HEK293 (cell line): ENCODE data around the gene SRCIN1.

ENCODE experiments used
- CTCF ChIP-seq: fragments of 450-650 bp; formaldehyde crosslinking; IDR thresholded peaks from 2 replicates; pipeline ENCODE4 v1.5.1; 2016; ENCODE audit warnings: missing biosample characterization, missing genetic modification characterization
- OVOL3 ChIP-seq: fragments of 450-650 bp; formaldehyde crosslinking; IDR thresholded peaks from 2 replicates; pipeline ENCODE4 v1.5.1; 2016; ENCODE audit warnings: missing biosample characterization, missing genetic modification characterization
- PRDM1 ChIP-seq: fragments of 450-650 bp; formaldehyde crosslinking; IDR thresholded peaks from 2 replicates; pipeline ENCODE4; 2016; ENCODE audit warnings: missing biosample characterization, missing genetic modification characterization
- REST ChIP-seq: fragments of 450-650 bp; formaldehyde crosslinking; IDR thresholded peaks from 2 replicates; pipeline ENCODE4 v1.5.1; 2016; ENCODE audit warnings: missing biosample characterization, missing genetic modification characterization
- SCRT2 ChIP-seq: fragments of 450-650 bp; formaldehyde crosslinking; IDR thresholded peaks from 2 replicates; pipeline ENCODE4 v1.5.1; 2016; ENCODE audit warnings: missing biosample characterization, missing genetic modification characterization
- TSHZ1 ChIP-seq: fragments of 450-650 bp; formaldehyde crosslinking; IDR thresholded peaks from 2 replicates; pipeline ENCODE4 v1.5.1; 2016; ENCODE audit warnings: missing biosample characterization, missing genetic modification characterization, borderline replicate concordance
- YY1 ChIP-seq: fragments of 450-650 bp; formaldehyde crosslinking; IDR thresholded peaks from 2 replicates; pipeline ENCODE4 v1.5.1; 2018; ENCODE audit warnings: missing biosample characterization, missing genetic modification characterization
- ZBTB11 ChIP-seq: fragments of 450-650 bp; formaldehyde crosslinking; conservative IDR thresholded peaks from 2 replicates; pipeline ENCODE4 v1.5.1; 2016; ENCODE audit warnings: low read depth, missing biosample characterization, missing genetic modification characterization
- ZIC2 ChIP-seq: fragments of 450-650 bp; formaldehyde crosslinking; IDR thresholded peaks from 2 replicates; pipeline ENCODE4 v1.5.1; 2016; ENCODE audit warnings: missing biosample characterization, missing genetic modification characterization
- ZNF148 ChIP-seq: fragments of 450-650 bp; formaldehyde crosslinking; IDR thresholded peaks from 2 replicates; pipeline ENCODE4 v1.5.0; 2017; ENCODE audit warnings: missing biosample characterization, missing genetic modification characterization, borderline replicate concordance
- ZNF449 ChIP-seq: fragments of 450-650 bp; formaldehyde crosslinking; IDR thresholded peaks from 2 replicates; pipeline ENCODE4 v1.5.1; 2017; ENCODE audit warnings: missing biosample characterization, mild to moderate bottlenecking, missing genetic modification characterization, moderate library complexity
- ZNF560 ChIP-seq: fragments of 450-650 bp; formaldehyde crosslinking; IDR thresholded peaks from 2 replicates; pipeline ENCODE4 v1.5.1; 2017; ENCODE audit warnings: missing biosample characterization, missing genetic modification characterization, borderline replicate concordance
- ZSCAN5A ChIP-seq: fragments of 450-650 bp; formaldehyde crosslinking; IDR thresholded peaks from 2 replicates; pipeline ENCODE4 v1.5.1; 2016; ENCODE audit warnings: missing biosample characterization, missing genetic modification characterization

GRCh38 chr17:38572669-38573365 is 32.9 kb downstream of the SRCIN1 start:
- TF ChIP-seq ZBTB11 (tag by site-specific recombination) (no peak), CTCF (tag by site-specific recombination) (no peak), SCRT2 (tag by site-specific recombination) (no peak), ZNF560 (tag by site-specific recombination) (no peak), ZNF449 (tag by site-specific recombination) (no peak), ZNF148 (no peak), OVOL3 (no peak), ZIC2 (tag by site-specific recombination) (no peak), TSHZ1 (tag by site-specific recombination) (no peak), ZSCAN5A (tag by site-specific recombination) (no peak), YY1 (tag by site-specific recombination) (no peak), PRDM1 (no peak), REST (tag by site-specific recombination) (no peak)
